DOHH2 (cell line): Measurements from ENCODE around the gene GXYLT2.

ENCODE experiments used
- CTCF ChIP-seq: fragments of 200-600 bp; sonication (generic); IDR thresholded peaks from one replicate; pipeline ENCODE4 v1.5.1; 2014; ENCODE audit warnings: antibody characterized with exemption, mild to moderate bottlenecking, low read depth, low read length; ENCODE audit not compliant: poor library complexity, severe bottlenecking
- EZH2phosphoT487 ChIP-seq: fragments of 200-600 bp; sonication (generic); IDR thresholded peaks from 2 replicates; pipeline ENCODE4 v1.6.1; 2017; ENCODE audit warnings: borderline replicate concordance, mild to moderate bottlenecking, antibody characterized with exemption, low read length, moderate library complexity, mixed read lengths

- TF ChIP-seq CTCF (no peak), EZH2phosphoT487 (no peak)
Measured at GRCh38 chr3:72919520-72919919, 31.7 kb downstream of the GXYLT2 start.
